G401.6 (cell line): Measurements from ENCODE around the gene DMD.

Experiments used
- FAIRE-seq: peaks from 2 replicates; lab custom pipeline; 2012; peaks lifted over from hg19 to GRCh38; lab: Jason Lieb, UNC

DMD gene

DNA sequence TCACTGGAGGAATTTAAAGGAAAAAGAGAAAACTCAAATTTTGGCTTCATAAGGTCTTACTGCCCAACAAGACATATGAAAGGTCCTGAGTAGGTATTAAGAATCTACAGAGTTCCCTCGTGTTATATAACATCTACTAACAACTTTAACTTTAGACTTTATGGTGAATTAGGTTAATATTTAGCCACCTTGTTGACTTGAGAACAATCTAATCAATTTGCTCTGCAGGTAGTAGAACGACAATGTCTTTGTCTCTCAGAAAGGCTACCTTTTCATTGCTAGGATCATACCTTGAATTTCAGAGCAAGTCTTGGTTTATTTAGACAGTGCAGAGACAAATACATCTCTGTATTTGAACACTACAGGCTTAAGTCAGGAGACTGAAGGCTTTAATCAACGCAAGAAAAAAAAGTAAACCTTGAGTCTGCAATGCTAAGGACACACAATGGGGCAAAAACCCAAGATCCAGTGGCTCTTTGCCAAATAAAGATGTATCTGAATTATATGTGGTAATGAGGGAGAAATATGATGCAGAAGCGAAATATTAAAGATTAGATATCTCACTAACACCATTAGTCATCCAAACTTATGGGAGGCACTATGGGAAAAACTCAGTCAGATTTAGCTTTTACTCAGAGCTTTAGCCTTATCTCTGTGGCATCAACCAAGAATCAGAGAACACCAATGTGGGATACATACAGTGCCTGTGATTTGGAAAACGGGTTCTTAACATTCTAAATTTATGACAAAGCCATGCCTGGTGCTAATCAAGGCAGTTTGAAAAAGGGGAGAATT is 2045.9 kb downstream of the DMD start:
- no peak for FAIRE-seq

- FAIRE-seq, result no peak
These were observed 2056.4 kb downstream of the DMD start for GRCh38 chrX:31154946-31155345.

GRCh38 chrX:31153475-31154047 is 2057.8 kb downstream of the DMD start:
- FAIRE-seq, result no peak

DNA sequence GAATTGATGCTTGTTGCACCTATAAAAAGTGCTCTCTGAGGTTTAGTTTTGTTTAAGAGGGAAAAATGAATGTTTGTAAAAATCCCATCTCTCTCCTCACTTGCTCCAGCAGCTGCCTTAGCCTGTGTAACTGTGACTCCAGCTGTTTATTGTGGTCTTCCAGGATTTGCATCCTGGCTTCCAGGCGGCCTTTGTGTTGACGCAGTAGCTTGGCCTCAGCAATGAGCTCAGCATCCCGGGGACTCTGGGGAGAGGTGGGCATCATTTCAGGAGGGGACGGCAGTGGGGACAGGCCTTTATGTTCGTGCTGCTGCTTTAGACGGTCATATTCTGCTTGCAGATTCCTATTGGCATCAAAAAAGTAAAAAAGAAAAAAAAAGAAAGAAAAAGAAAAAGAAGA is 2064.2 kb downstream of the DMD start:
- FAIRE-seq, result no peak

DNA sequence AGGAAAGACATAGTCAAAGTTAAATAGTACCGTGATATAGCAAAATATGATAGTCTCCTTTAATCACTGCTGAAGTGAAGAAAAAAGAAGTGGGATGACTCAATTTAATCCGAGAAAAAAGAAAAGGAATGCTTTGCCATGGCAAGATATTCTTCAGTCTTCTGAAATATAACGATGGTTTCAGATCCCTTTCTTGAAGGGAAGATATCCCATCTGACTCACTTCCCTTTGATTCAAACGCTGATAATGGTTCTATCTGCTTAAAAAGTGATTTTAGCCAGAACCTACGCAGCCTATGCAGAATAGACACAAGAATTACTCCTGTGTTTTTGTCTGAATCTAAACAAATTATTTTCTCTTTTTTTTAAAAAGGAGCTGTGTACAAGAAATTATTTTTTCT is 2071.4 kb downstream of the DMD start:
- no peak for FAIRE-seq

DNA sequence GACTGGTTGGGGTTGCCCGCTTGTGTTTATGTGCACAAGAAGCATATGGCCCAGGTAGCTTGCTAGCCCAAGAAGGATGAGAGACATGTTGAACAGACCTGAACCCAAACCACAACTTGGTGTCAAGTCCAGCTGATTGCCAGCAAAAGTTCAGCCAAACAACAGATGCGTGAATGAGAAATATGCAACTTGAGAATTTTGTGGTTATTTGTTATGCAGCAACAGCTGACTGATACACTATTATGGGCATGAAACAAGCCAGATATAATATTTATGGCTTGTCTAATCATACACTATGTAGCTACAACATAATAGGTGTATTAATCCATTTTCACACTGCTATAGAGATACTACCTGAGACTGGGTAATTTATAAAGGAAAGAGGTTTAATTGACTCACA is 2073.2 kb downstream of the DMD start:
- no peak for FAIRE-seq

- FAIRE-seq, result no peak
These were observed 2075.2 kb downstream of the DMD start for GRCh38 chrX:31136144-31136611.

DNA sequence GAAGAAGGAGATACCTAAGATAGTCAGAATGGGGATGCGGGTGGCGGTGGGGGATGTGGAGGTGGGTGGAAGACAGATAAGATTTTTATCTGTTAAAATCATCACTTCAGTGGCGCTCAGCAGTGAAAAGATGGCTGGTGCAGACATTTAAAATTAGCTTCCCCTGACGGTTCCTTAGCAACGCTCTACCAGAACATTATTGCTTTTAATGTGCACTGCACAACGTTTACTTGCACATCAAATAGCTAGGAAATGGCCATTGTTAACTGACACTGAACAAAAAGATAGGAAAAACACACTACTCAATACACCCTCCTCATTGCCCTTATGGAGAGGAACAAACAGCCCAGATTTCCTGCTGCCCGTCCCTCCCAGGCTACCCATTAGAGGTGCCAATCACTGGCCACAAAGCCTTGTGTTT is 2078.5 kb downstream of the DMD start:
- no peak for FAIRE-seq

DNA sequence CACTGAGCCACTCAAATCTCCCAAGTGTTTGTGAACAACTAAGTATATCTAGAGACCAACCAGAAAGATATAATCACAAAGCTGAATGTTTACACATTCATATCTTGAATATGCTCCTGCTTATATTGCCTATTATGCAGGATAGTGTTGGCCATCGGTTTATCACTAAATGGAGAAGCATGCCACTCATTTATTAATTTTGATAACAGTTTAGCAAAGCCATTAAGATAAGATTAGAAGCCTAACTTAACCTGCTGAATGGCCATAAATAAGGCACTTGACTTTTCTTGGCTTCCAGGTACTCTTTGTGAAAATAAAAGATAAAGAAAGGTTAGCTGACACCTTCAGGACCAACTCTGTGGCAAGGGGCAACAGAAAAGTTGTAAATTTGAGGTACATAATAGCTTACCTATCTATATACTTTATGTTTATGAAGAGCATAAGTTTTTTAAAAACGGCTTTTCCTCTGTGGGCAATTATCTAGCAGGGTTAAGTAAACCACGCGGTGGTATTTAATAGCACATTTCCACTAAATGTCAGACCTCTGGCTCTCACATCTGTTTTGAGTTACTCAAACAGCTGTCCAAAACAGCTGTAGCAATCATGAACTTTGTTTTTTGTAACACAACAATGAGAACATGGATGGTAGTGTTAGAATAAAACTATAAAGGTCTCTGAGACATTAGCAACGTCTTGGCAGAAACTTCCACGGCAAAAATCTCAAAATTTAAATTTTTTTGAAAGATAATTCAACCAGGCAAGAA is 2080.7 kb downstream of the DMD start:
- FAIRE-seq, result peak; percentile 63

DNA sequence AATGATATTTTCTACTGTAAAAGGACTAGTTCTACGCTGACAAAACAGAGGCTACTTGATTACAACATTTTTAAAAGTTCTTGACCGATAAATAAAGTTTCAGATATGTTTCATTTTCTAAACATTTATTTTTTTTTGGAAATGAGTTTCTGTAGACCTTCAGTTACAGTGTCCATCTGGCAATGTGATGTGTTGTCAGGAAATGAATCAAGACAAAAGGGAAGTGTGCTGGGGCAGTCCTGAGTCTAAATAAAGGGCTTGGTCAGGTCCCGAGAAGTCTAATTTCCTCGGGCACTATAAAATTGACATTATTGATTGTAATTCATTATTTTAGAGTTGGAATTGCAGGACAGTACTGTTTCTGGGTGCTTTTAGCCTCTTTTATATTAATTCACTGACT is 2082.5 kb downstream of the DMD start:
- FAIRE-seq, result no peak

DNA sequence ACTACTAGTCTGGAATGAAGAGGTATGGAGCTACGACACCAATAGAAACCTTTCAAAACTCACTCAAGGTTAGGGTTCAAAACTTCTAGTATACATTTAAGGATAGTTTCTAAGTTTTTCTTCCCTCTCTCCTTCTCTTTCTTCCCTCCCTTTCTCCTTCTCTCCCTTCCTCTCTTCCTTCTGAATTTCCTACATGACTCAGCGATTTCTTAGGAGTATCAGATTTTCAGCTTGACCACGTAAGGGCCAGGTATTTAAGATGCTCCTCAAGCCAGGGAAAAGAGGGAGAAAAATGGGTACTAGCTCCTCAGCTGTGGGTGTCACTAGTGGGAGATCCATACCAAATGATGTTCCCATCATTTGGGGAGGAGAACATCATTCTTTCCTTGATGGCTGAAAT is 2083.6 kb downstream of the DMD start:
- FAIRE-seq, result no peak

DNA sequence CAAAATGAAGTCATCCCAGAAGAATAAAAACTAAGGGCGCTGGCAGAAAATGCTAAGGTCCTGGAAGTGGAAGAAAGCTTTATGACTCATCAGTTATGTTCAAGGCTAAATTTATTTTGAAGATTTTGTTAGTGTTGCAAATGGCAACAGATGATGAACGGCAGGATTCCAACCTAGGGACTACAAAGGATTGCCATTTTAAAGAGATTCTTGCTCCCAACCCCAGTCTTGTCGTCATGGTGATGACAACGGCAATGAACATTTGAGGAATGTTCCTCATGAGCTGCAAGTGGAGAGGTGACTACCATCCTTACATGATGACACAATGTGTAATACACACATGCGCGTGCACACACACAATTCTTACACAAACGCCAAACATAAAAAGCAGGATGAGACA is 2085.1 kb downstream of the DMD start:
- FAIRE-seq, result no peak

DNA sequence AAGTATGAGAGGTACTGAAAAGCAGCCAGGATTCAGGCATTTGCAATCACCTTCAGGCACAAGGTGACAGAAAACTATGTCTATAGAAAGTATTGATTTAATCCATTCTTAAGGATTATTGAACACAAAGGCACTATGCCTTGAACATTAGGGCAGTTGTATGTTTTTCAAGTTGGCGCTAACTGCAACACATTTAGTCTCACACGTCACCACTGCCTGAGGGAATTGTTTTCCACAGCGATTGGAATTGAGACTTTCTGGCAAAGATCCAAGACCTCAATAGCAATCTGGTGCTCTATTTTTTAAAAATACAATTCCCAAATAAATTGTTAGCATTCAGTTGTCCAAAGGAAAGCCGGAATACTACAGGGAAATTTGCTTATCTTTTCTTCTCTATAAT is 2086.8 kb downstream of the DMD start:
- FAIRE-seq, result no peak

GRCh38 chrX:31123335-31123734 is 2088.0 kb downstream of the DMD start:
- no peak for FAIRE-seq

DNA sequence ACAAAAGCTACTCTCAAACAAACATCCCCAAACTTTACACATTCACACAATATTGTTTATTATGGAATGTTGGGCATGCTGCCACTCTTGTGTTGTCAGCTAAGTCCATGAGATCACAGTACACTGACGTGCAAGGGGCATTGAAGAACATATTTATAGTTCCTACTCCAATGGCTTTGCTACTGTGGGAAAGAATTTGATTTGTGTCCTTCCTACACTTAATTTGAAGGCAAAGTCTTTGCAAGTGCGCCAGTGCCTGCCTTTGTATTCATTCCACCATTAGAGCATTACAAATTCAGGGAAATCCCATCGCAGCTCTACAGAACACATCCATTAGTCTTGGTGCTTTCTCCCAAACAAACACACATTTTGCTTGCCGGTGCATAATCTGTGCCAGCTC is 2094.1 kb downstream of the DMD start:
- FAIRE-seq, result no peak

DNA sequence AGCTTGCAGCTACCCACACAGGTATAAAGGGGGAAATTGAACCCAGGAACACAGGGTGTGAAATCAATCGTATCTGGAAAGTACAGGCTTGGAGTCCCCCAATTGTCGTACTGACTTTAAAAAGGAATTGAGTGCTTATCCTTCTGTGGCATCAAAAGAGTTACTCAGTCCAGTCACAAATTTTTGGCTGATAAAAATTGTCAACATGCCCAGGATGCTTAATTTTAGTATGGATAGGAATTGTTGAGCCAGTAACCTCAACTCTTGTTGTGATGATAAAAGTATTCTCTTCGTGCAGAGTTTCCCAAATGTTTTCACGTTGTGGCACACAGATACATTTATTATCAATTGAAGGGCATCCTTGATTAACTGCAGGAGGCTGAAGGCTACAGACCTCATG is 2096.0 kb downstream of the DMD start:
- FAIRE-seq, result peak; percentile 31

GRCh38 chrX:31114858-31115257 is 2096.5 kb downstream of the DMD start:
- peak; percentile 93 for FAIRE-seq

GRCh38 chrX:31112226-31112999 is 2098.9 kb downstream of the DMD start:
- FAIRE-seq, result no peak

DNA sequence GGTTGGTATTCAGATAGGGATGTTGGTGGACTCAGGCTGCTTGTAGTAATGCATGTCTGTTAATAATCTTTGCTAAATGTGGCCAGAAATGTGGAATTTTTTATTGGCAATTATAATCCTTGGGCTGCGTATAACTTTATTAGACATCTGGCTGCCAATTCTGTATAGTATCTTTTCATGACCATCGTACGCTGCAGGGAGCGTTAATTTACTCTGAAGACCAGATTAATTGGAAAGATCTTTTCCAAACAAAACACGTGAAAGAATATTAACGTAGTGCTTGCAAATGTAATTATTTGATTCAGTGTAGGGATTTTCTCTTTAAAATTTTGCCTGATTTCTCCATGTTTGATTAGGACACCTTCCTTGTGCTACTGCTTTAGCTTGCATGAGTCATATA is 2100.7 kb downstream of the DMD start:
- no peak for FAIRE-seq

- FAIRE-seq, result no peak
These were observed 2111.7 kb downstream of the DMD start for GRCh38 chrX:31099536-31100090.

GRCh38 chrX:31098079-31098478 is 2113.3 kb downstream of the DMD start:
- FAIRE-seq, result no peak

- FAIRE-seq, result no peak
These were observed 2117.7 kb downstream of the DMD start for GRCh38 chrX:31093639-31093975.
